ENCODE measurements around the gene HDAC4.

Gene HDAC4

DNA sequence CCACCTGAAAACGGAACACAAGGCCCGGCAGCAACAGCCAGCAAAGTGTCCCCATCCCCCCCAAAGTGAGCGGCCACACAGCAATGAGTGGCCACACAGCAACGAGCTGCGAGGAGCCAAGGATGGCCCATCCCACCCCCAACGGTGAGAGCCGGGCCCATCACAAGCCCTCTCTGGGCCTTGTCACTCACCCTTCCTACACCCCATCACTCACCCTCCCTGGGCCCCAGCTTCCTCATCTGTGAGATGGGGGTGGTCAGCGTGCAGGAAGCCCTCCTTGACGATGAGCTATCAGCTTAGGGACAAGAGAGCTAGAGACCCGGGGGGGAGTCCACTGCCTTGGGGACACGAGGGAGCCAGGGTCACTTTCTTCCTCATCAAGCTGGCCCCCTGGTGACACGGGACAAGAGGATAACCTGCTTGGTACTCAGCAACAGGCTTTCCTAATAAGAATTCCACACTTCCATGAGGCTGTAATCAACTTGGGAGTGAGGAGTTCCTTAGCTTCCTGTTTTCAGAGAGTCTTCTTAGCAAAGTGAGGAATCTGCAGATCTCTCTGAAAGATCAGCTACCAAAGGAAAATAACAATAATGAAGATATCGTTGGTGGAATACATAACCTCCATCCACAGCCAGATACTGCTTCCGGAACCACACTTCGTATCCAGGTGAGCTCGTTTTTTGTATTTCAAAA, 92.8 kb downstream of the HDAC4 start:
- no peak for DNase-seq (ENCODE audit: low spot score)

DNA sequence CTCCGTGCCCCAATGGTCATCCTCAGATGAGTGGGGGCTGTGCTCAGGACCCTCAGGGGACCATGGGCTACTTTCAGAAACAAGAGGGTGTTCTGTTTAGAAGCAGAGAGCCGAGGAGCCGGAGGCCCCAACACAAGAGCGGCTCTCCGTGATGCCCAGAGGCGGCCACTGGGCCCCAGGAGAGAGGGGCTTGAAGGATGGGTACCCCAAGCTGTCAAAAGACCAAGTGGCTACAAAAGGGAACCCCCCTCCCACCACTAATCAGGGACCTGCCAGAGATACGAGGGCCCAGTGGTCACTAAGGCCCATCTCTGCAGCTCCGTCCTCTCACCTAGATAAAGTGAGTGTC, 93.6 kb downstream of the HDAC4 start:
- DNase-seq (ENCODE audit: low spot score), result no peak

DNA sequence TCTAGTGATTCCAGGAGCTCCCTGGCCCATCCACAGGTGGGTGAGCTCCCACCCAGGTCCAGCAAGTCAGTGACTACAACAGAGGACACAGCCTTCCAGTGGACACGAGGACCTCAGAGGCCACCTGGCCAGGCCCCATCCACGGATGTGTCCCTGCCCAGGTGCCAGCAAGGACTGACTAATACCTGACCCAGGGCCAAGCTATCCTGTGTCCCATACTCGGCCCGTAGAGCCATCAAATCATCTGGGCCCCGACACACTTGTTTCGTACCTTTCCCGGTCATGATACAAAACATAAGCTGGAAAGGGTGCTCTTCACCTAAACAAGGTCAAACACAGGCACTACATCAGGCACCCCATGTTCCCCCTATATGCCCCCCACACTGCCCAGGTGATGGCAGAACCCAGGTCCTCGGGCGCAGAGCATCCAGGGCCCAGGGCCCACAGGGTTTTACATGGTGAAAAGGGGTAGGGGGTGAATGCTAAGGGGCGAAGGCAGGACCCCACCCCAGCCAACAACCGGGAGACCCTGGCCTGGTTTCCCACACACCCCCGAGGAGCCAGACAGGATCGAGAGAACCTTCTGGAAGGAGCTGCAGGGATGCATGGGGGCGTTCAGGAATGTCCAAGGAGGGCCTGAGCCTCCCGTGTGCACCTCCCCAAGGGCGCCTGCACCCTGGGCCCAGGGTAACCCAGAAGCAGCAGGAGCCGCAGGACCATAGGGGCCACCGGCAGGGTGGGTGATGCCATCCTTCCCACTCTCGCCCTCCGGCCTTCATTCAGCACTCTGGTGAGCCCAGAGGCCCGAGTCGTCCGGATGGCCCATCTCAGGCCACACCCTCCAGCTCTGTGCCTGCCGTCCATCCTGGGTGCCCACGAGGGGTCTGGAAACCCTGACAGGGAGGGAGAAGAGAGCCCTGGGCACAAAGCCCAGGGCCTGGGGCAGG, 94.3 kb downstream of the HDAC4 start:
- DNase-seq (ENCODE audit: low spot score), result no peak

DNA sequence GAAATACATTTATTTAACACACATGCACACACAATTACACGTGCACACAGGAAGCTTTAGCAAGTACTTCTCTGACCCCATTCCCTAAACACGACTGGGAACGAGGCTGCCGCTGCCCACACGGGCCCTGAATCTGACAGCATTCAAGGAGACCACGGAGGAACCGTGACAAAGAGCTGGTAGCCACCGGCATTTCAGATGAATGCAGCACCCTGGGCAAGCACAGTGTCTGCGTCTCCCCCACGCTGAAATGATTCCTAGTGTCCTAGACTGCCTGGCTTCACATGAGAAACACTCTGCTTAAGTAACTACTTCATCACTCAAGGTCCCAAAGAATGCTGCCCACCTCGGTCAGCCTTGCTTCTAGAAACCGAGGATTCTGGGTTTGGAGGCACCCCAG, 95.0 kb downstream of the HDAC4 start:
- no peak for DNase-seq (ENCODE audit: low spot score)

DNA sequence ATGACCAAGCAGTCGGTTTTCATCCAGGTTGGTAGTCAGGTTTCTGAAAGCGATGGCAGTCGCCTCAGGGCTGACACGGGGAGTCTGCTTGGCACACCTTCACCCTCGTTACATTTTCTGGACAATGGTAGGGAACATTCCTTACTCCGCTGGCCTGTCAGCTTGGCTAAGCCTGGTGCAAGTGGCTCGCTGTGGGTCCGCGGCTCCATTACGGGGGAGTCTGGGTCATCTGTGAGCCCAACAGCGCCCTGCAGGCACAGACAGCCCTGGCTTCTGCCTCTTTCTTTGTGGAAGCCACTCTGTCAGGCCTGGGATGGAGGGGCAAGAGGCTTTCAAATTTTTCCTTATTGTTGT, 95.6 kb downstream of the HDAC4 start:
- no peak for DNase-seq (ENCODE audit: low spot score)

DNA sequence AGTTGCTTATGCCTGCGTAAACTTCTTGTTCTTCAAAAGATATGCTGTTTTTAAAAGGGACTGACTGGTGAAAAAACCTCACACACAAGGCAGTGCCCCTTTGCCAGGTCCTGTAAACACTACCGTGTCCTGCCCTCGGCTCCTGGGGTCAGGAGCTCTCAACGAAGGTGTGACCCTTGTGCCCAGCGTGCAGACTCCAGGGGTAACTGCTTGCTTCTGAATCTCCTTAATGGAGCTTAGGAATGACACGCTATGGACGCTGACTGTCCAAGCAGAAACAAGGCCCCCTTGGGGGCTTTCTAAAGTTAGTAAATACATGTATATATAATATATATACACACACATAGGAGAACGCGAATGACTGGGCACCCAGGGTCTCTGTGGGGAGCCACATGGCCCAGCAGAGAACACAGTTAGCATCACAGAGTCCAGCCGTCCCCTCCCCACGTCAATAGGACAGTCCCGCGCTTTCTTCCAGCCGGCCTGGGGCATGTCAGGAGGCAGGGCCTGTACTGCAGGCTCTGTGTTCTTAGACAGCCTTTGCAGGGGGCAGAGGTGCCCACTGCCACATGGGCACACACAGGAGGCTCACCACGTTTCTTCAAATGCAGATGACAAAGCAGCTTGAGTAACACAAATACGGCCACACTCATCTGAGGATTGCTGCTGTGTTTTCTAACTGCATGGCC, 96.1 kb downstream of the HDAC4 start:
- no peak for DNase-seq (ENCODE audit: low spot score)

DNA sequence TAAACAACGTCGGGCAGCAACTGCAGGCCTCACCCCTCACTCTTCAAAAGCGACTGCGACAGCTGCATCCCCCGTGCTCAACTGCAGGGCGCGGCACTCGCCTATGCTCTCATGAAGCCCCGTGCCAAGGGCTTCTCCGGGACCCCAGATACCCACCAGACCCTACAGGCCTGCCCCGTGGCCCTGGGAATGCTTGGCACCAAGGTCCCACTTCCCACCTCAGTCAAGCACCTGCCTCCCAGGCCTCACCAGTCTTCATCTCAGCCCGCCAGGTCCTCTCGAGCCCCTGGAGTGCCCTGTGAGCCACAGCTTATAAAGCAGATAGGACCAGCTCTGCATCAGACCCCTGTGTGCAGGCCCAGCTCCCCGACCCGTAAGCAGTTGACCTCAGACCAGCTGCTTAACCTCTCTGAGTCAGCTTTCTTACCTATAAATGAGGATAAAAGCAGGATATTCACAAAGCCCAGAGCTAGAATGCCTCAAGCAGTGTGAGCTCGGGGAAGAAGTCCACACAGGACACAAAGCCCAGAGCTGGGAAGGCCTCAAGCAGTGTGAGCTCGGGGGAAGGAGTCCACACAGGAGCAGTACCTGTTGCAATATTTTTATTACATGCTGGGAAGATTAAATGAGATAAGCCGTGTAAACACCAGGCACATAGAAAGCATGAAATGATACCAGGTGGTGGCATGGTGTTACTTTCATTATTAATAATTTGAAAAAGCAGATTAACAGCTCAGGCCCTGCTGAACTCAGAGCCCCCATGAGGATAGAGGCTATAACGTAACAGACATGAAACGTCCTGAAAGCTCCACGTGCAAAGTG, 96.9 kb downstream of the HDAC4 start:
- no peak for DNase-seq (ENCODE audit: low spot score)

DNA sequence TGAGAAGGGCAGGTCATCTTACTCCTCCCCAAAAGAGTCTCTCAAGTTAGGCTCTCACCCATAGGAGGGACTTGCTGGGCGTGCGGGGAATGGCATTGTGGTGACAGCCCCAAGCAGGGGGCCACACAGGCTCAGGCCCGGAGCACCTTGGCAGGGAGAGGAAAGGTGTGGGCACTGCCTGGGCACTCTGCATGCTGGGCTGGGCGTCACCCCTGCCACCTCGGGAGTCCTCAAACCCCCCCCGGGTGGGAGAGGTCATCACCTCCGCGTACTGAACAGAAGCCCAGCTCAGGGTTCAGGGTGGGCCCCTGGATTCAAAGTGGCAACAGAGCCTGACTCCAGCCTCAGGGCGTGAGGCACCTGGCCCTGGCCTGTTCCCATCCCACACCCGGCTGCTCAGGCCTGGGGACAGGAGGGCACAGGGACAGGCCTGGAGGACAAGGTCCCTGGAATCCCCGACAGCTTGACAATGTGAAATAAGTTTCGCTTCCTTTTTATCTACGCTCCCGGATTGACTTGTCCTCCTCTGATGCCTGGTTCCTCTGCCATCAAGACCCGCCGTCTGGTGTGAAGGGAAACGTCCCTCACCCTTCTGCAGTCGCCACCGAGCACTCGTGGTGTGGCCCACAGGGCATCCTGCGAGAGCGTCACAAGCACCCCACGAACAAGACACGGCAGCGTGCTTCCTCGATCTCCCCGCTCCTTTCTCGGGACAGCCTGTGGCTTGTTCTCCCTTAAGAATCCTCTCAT, 97.8 kb downstream of the HDAC4 start:
- DNase-seq (ENCODE audit: low spot score), result no peak

DNA sequence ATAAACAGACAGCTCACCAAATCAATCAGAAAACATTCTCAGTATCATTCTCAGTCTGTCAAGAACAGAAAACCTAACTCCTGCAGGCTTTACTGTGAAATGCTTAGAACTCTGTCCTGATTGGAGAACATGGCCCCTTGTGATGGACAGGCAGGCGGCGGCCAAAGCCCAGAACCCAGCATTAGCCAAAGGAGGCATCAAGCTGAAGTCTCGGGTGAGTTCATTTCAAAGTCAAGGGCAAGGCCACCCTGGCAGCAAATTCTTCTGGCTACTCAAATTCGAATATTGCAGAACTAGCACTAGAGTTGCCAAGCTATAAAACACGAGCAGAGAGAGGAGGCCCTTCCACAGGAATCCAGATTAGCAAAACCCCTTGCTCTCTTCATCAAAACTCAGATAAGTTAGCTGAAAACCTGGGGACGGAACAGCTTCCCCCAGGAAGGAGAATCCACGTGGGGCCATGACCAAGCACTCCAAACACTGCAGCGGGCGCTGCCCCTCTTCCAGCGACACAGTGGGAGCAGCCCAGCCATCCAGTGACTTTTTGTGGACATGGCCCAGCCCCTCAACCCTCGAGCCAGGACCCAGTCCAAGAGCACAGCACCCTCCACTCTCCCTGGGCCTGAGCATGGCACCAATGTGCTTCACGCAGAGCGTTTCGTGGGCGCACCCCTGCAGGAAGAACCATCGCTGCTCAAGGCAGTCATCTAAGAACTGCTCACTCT, 98.6 kb downstream of the HDAC4 start:
- DNase-seq (ENCODE audit: low spot score), result no peak

DNA sequence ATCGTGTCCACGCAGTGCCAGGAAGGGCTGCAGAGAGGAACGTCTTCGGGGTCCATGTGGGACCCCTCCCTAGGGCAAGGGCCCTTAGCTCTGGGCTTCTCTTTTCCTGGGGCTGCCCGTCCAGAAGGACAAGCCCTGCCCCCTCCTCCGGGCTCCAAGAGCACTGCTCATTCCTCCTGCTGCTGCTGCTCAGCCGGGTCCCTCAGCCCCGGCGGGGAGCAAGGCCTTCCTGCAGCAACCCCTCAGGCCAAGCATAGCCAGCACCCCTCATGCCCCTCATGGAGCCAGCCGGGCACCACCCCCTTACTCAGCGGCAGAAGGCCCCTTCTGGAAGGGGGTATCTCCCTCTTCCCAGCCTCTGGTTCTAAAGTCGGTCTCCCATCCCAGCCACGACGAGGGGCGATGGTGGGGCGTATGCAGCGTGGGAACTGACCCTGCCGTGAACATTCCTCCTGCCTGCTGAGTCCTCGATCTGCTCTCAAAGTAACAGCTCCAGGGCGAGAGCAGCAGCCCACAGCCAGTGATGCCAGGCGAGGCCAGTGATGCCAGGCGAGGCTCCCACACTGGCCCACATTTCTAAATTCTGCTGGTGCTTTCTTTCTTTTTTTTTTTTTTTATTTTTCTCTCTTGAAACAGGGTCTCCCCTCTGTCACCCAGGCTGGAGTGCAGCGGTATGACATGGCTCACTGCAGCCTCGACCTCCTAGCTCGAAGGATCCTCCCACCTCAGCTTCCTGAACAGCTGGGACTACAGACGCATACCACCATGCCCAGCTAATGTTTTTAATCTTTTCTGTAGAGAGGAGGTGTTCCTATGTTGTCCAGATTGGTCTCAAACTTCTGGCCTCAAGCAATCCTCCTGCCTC, 99.7 kb downstream of the HDAC4 start:
- no peak for DNase-seq (ENCODE audit: low spot score)

DNA sequence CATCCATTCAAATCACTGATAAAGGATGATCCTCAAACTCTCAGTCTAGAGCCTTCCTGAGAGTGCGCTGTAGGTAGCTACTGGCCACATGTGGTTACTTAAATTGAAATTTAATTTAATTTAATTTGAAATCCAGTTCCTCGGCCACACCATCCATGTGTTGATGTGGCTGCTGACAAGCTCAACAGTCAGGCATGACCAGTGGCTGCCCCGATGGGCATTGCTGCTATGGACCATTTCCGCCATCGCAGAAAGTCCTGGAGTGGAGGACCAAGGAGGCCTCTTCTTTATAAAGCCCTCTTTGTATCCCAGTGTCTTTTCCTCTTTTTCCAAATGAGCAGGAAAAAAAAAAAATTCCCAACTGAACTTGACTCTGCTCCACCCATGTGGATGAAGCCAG, 100.6 kb downstream of the HDAC4 start:
- no peak for DNase-seq (ENCODE audit: low spot score)

DNA sequence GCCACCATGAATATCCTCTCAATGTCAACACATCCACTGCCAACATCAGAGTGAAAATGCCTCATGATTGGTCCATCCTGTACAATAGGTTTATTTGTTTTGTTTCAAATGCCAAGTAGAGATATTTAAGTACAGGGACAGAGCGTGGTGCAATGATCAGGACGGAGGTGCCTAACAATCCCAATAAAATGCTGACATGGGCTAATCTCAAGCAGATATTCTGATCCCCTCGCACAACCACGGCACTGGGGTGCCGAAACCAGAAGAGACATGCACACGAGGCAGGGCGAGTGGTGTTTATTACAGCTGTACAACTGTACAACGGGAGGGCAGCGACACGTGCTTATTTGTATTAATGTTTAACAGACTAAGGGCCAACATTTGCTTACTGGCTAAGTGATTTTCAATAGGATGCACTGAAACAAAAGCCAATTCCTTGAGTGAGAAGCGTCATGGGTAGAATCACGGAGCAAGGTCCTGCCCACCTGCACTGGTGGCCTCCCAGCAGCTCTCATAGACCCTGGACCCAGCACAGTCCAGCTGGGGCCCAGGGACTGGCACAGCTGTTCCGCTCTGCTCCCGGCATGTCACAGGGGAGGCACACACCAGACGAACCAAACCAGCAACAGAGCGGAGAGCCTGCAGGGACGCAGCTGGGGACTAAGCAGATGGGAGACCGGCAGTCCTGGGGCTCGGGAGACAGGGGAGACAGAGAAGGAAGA, 101.4 kb downstream of the HDAC4 start:
- no peak for DNase-seq (ENCODE audit: low spot score)

DNA sequence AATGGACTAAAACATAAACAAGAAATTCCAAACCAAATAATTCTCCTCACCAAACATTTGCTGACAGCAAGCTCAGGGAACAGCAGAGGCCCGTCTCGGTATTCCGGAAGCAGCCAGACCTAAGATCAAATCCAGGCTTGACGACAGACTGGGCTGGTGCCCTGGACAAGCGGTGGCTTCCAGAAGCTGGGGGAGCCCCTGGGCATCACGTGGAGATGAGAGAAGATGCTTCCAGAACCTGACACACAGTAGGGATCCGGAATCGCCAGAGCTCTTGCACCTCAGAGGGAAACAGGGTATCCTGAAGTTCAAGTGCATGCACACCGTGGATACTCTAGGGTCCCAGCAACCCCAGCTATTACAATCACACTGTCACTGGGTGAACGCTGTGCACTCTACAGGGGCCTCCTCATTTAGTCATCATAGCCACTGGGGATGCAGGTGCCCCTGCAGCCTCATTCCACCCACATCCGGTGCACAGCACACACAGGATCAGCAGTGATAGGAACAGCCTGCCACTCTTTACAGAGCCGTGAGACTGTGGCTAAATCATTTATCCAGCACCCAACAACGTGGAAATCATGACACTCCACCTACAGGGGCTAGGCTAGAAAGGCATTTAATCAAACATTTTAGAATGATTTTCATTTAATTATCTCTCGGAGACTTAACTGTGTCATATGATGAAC, 102.6 kb downstream of the HDAC4 start:
- DNase-seq (ENCODE audit: low spot score), result no peak

DNA sequence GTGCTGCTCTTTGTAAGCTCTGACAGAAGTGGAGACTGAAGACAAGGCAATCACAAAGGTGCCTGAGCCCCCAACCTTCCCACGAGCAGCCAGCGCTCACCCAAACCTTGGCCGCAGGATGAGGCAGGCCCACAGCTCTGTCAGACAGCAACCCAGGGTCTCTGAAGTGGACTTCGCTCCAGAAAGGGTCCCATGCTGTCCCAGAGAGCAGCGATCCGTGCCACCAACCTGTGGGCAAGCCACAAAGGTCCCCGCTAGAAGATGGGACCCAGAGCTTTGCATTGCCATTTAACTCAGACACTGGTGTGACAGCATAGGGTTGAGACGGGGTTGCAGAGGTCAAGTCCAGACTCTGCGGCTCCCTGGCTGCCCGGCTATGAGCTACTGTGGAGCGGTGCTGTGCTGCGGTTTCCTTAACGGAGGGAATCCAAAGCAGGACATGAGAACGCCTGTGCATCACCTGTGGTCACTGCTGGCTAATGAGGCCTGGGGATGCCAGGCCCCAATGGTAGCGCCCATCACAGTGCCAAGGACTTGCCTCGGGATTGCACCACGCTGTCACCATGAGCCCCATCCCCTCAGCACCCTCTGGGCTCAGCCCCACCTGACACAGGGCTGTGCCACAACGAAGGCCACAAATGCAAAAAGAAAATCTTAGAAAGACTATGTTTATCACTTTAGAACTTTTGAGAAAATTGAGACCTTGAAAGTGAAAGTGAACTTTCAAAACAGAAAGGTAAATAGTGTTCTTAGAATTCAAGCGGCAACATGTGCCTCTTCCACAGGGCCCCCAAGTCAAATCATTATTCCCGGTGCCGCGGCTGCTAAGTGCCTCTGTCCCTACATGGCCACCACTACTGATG, 103.4 kb downstream of the HDAC4 start:
- DNase-seq (ENCODE audit: low spot score), result no peak

DNA sequence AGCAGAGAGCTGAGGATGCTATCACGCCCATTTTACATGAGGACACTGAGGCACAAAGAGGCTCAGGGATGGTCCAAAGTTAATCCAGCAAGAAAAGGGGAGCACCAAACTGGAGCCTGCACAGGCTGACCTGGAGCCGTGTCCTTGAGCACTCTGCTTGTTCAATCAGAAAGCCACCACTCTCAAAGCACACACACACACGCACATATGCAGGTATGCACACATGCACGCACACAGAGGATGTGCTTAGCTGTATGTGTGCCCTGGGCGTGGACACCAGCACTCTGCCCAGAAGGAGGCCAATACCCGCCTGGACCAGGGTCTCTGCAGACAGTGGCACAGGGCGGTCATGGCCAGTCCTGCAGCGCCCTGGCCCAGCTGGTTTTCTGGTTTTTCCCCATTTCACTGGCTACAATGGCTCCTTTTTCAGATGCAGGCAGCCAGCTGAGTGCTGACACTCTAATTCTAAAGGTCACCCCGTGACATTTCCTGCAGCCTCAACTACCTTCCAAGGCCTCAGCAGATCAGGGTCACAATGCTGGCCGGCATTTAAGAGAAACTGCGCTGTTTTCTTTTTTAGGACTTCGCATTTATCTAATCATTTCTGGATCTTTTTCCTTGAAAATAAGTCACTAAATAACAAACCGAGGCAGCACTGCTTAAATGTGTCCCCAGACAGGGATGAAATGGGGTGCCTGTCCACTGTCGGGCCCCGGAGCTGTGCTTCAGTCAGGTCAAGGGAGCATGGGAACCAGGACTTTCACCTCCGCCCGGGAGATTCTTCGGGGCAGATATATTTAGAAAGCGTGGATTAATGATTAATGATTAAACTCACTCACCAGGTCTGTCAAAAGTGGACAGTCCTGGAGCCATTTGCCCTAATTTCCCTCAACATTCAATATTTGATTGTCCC, 104.5 kb downstream of the HDAC4 start:
- no peak for DNase-seq (ENCODE audit: low spot score)

DNA sequence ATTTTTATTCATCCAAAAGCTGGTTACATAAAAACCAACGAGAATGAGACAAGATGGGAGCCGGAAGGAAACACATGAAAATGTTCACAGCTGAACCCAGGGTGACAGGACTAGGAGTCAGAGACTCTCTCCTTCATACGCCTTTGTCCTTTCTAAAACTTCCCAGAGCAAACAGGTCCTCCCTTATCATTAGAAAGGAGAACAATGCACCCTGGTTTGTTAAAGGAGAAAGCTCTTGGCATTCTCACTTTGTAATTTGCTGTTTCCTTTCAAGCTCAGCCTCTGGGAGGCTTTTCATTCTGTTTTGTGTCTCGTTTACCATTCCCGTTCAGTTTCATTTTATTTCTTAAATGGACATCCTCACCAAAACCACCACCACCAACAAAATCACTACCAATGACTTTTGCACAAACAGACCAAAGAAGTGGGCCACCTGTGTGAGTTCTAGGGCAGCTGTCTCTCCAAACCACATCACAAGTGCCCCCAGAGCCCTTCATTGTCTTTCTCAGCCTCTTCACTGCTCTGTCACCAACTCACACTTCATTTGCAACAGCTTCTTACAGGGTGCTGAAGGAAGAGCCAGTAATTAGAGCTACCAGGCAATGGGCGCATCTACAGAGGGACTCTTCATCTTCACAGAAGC, 105.3 kb downstream of the HDAC4 start:
- DNase-seq (ENCODE audit: low spot score), result no peak

Measured in putamen (tissue), 1 donor.